Measurements from ENCODE around the gene SLC6A8.

- TF ChIP-seq CTCF (IDR thresholded peaks at IDR 0.05) (no peak), POLR2AphosphoS5 (IDR thresholded peaks at IDR 0.05) (no peak)
These were observed 37.6 kb upstream of the SLC6A8 start for GRCh38 chrX:153649915-153650782.

All from prostate gland (tissue), 2 donors.